Breast epithelium (tissue), 4 donors: ENCODE measurements around the gene SETBP1. TPM values are rescaled to one million over a fixed set of nuclear protein-coding genes. Genes with fewer than 3 reads are reported as not detected.

Source experiments
- DNase-seq, 2 donors: peaks; one replicate each; pipeline ENCODE4 v3.0.0-alpha.2; 2019; ENCODE audit warnings: low spot score in 2 of 2
- H3K27ac ChIP-seq, 2 donors: fragments of 200-600 bp; sonication (generic) in 1 of 2; one replicate each; pipeline ENCODE4 v1.5.1; 2016 to 2019; ENCODE audit warnings: mild to moderate bottlenecking in 1 of 2
- H3K27me3 ChIP-seq, 2 donors: fragments of 200-600 bp; sonication (generic) in 1 of 2; one replicate each; pipeline versions ENCODE4 v1.5.1 to v1.6.0; 2017 to 2019; ENCODE audit warnings: control low read depth in 1 of 2, mild to moderate bottlenecking in 1 of 2
- H3K36me3 ChIP-seq: fragments of 200-600 bp; one replicate; pipeline ENCODE4 v1.5.1; 2019
- H3K4me1 ChIP-seq, 2 donors: fragments of 200-600 bp; sonication (generic); one replicate each; pipeline ENCODE4 v1.5.1; 2016 to 2019; ENCODE audit warnings: control low read depth in 1 of 2
- H3K4me3 ChIP-seq, 3 donors: fragments of 200-600 bp; sonication (generic); 1 replicate in 2 of 3; 2 replicates in 1 of 3; pipeline ENCODE4 v1.5.1; 2016 to 2019; ENCODE audit warnings: mild to moderate bottlenecking in 3 of 3, moderate library complexity in 2 of 3
- H3K9me3 ChIP-seq, 2 donors: fragments of 200-600 bp; sonication (generic) in 1 of 2; one replicate each; pipeline ENCODE4 v1.5.1; 2016 to 2019; ENCODE audit warnings: control low read depth in 1 of 2
- CTCF ChIP-seq, 3 donors: fragments of 450-650 bp; IDR thresholded peaks; one replicate each; pipeline ENCODE4 v1.5.1; 2016 to 2017; ENCODE audit warnings: antibody characterized with exemption in 3 of 3, mild to moderate bottlenecking in 3 of 3, moderate library complexity in 3 of 3
- POLR2A ChIP-seq: fragments of 450-650 bp; IDR thresholded peaks from one replicate; pipeline ENCODE4 v1.6.1; 2016; ENCODE audit warnings: antibody characterized with exemption, mild to moderate bottlenecking, moderate library complexity
- POLR2AphosphoS5 ChIP-seq, 3 donors: sonication (generic); formaldehyde crosslinking; IDR thresholded peaks; one replicate each; pipeline ENCODE4 v1.6.1; 2017; ENCODE audit warnings: antibody characterized with exemption in 3 of 3
- intact Hi-C: fragments of 100-400 bp; cut with DNase I; formaldehyde crosslinking; loops from one replicate; pipeline ENCODE4 v1.15.1; 2023; ENCODE audit warnings: low total_unique reads
- total RNA-seq, 3 donors: library from RNA; depleted of rRNA; stranded (reverse); fragments of >200 nt; gene quantifications; one replicate each; pipeline ENCODE4 v1.1.0, GENCODE V29; 2016

The SETBP1 gene
- total RNA-seq, 3 donors from 2014 or later: 26.2 to 40.1 (median 37.0) TPM

- Histone ChIP-seq H3K9me3 (no peaks in the 10 kb centered on the region), H3K4me3 (no peak overlapping the region), H3K27me3 (no peaks in the 10 kb centered on the region), H3K27ac (peak overlapping the region; percentile 64 to 68), H3K36me3 (no peaks in the 10 kb centered on the region), H3K4me1 (peaks cover 2 to 6% of the 10 kb centered on the region in 2 donors)
- no peak for DNase-seq
- intact Hi-C loops: no loop called here
- no peak for TF ChIP-seq POLR2AphosphoS5 (IDR thresholded peaks at IDR 0.05)
- TF ChIP-seq POLR2A: no peak
- TF ChIP-seq CTCF (IDR thresholded peaks at IDR 0.05): no peak
Measured at GRCh38 chr18:44743631-44744030, 62.9 kb downstream of the SETBP1 start.

GRCh38 chr18:44744161-44745121 lies 63.8 kb downstream of the SETBP1 start:
- H3K27me3 ChIP-seq: no peaks in the 10 kb centered on the region
- TF ChIP-seq POLR2A (no peak), CTCF (IDR thresholded peaks at IDR 0.05) (no peak), POLR2AphosphoS5 (IDR thresholded peaks at IDR 0.05) (no peak)
- H3K4me1 ChIP-seq: peaks cover 2 to 6% of the 10 kb centered on the region in 2 donors
- DNase-seq: no peak
- H3K27ac ChIP-seq: no peak overlapping the region
- H3K36me3 ChIP-seq: no peaks in the 10 kb centered on the region
- intact Hi-C loops: no loop called here
- H3K4me3 ChIP-seq: no peak overlapping the region
- no peaks in the 10 kb centered on the region for H3K9me3 ChIP-seq

GRCh38 chr18:44747157-44747556 lies 66.5 kb downstream of the SETBP1 start:
- TF ChIP-seq POLR2A: no peak
- no peak for TF ChIP-seq CTCF (IDR thresholded peaks at IDR 0.05)
- no peak for TF ChIP-seq POLR2AphosphoS5 (IDR thresholded peaks at IDR 0.05)
- Histone ChIP-seq H3K27ac (no peak overlapping the region), H3K27me3 (no peaks in the 10 kb centered on the region), H3K36me3 (no peaks in the 10 kb centered on the region), H3K4me1 (peaks cover 2 to 6% of the 10 kb centered on the region in 2 donors), H3K4me3 (no peak overlapping the region), H3K9me3 (no peaks in the 10 kb centered on the region)
- intact Hi-C loops: loop anchor here (2.0 kb wide), 1 partner anchor 72 kb away; no protein-coding TSS in a partner anchor
- DNase-seq: no peak

GRCh38 chr18:44748582-44748981 lies 67.9 kb downstream of the SETBP1 start:
- H3K27ac ChIP-seq: no peak overlapping the region
- peaks cover 0 to 2% of the 10 kb centered on the region in 2 donors for H3K4me1 ChIP-seq
- no peaks in the 10 kb centered on the region for H3K36me3 ChIP-seq
- no peaks in the 10 kb centered on the region for H3K9me3 ChIP-seq
- H3K4me3 ChIP-seq: no peak overlapping the region
- intact Hi-C loops: no loop called here
- no peak for DNase-seq
- no peak for TF ChIP-seq POLR2AphosphoS5 (IDR thresholded peaks at IDR 0.05)
- no peak for TF ChIP-seq CTCF (IDR thresholded peaks at IDR 0.05)
- no peak for TF ChIP-seq POLR2A
- no peaks in the 10 kb centered on the region for H3K27me3 ChIP-seq

- Histone ChIP-seq H3K4me3 (no peak overlapping the region), H3K27me3 (no peaks in the 10 kb centered on the region), H3K27ac (no peak overlapping the region), H3K9me3 (no peaks in the 10 kb centered on the region), H3K36me3 (no peaks in the 10 kb centered on the region), H3K4me1 (peaks cover 0 to 2% of the 10 kb centered on the region in 2 donors)
- TF ChIP-seq CTCF (IDR thresholded peaks at IDR 0.05): no peak
- TF ChIP-seq POLR2AphosphoS5 (IDR thresholded peaks at IDR 0.05): no peak
- no peak for TF ChIP-seq POLR2A
- DNase-seq: no peak
- intact Hi-C loops: no loop called here
Measured at GRCh38 chr18:44750774-44751173, 70.1 kb downstream of the SETBP1 start.
